ENCODE results near the gene SP5. TPM values are rescaled to one million over a fixed set of nuclear protein-coding genes. Genes with fewer than 3 reads are reported as not detected.

SP5 gene
- total and polyA plus RNA-seq, 2 donors (not counting 1 experiment from before 2014, with no cell fraction given) = not detected

- no peak overlapping the region for H3K4me2 ChIP-seq (replicated peaks; ENCODE audit: low read depth, low read length, poor library complexity, severe bottlenecking)
- H3K27me3 ChIP-seq (replicated peaks in 1 of 4; ENCODE audit: control extremely low read depth in 1 of 4, control insufficient read depth in 3 of 4, insufficient read depth in 4 of 4, low read length in 3 of 4) = peaks cover 0 to 62% (median 27%) of the 10 kb centered on the region in 4 experiments
- Mint-ChIP-seq H3K27me3 (peaks cover 57% of the 10 kb centered on the region), H3K27ac (no peak overlapping the region), H3K9me3 (ENCODE audit: insufficient read depth) (no peaks in the 10 kb centered on the region), H3K4me1 (peaks cover 14% of the 10 kb centered on the region), H3K4me3 (no peak overlapping the region)
- no peak overlapping the region for H3K27ac ChIP-seq (ENCODE audit: low read length in 2 of 2)
- no peaks in the 10 kb centered on the region for H3K79me2 ChIP-seq (ENCODE audit: control insufficient read depth, insufficient read depth, low read length)
- WGBS (ENCODE audit: insufficient coverage) = 8% methylated on average over 3 of the region's 9 CpGs
- H3K4me1 ChIP-seq (ENCODE audit: control insufficient read depth in 2 of 2, insufficient read depth in 2 of 2, low read length in 2 of 2) = peaks cover 17 to 21% of the 10 kb centered on the region in 2 donors
- H2AFZ ChIP-seq (ENCODE audit: insufficient read depth, low read depth, low read length, poor library complexity, severe bottlenecking) = no peak overlapping the region
- ChIA-PET POLR2A (no interaction called here), CTCF (no interaction called here)
- no peak overlapping the region for H3K4me3 ChIP-seq (ENCODE audit: control extremely low read depth in 1 of 5, extremely low read depth in 1 of 5, insufficient read depth in 1 of 5, low read depth in 2 of 5, low read length in 4 of 5)
- H3K9ac ChIP-seq (ENCODE audit: low read length) = no peak overlapping the region
- H3K9me3 ChIP-seq (ENCODE audit: control extremely low read depth in 1 of 3, control insufficient read depth in 2 of 3, insufficient read depth in 1 of 3, low read length in 2 of 3) = peaks cover 0 to 14% (median 0%) of the 10 kb centered on the region in 3 donors
- intact Hi-C loops (cut with micrococcal nuclease) = no loop called here
- TF ChIP-seq CTCF (IDR thresholded peaks at IDR 0.05) = no peak
- TF ChIP-seq EZH2 (IDR thresholded peaks at IDR 0.05; ENCODE audit: borderline replicate concordance, insufficient read depth, low read depth, low read length, poor library complexity, severe bottlenecking) = no peak
- DNase-seq = no peak
- no peaks in the 10 kb centered on the region for H3K36me3 ChIP-seq (replicated peaks in 1 of 2; ENCODE audit: control extremely low read depth in 1 of 2, control insufficient read depth in 1 of 2, extremely low read depth in 1 of 2, insufficient read depth in 2 of 2, low read length in 1 of 2)
- no peaks in the 10 kb centered on the region for H4K20me1 ChIP-seq (ENCODE audit: control insufficient read depth, insufficient read depth, low read length, poor library complexity, severe bottlenecking)
- no peak for ATAC-seq (ENCODE audit: low read depth)
These were observed 3.9 kb upstream of the SP5 start for GRCh38 chr2:170711196-170711773.

- H3K27me3 Mint-ChIP-seq = peaks cover 57% of the 10 kb centered on the region
- no peak overlapping the region for H3K4me3 ChIP-seq (ENCODE audit: control extremely low read depth in 1 of 5, extremely low read depth in 1 of 5, insufficient read depth in 1 of 5, low read depth in 2 of 5, low read length in 4 of 5)
- H3K27ac Mint-ChIP-seq = no peak overlapping the region
- peaks cover 0 to 15% (median 0%) of the 10 kb centered on the region in 3 donors for H3K9me3 ChIP-seq (ENCODE audit: control extremely low read depth in 1 of 3, control insufficient read depth in 2 of 3, insufficient read depth in 1 of 3, low read length in 2 of 3)
- H3K27me3 ChIP-seq (replicated peaks in 1 of 4; ENCODE audit: control extremely low read depth in 1 of 4, control insufficient read depth in 3 of 4, insufficient read depth in 4 of 4, low read length in 3 of 4) = peaks cover 0 to 63% (median 25%) of the 10 kb centered on the region in 4 experiments
- H3K4me1 ChIP-seq (ENCODE audit: control insufficient read depth in 2 of 2, insufficient read depth in 2 of 2, low read length in 2 of 2) = peaks cover 20 to 21% of the 10 kb centered on the region in 2 donors
- no peaks in the 10 kb centered on the region for H4K20me1 ChIP-seq (ENCODE audit: control insufficient read depth, insufficient read depth, low read length, poor library complexity, severe bottlenecking)
- peaks cover 14% of the 10 kb centered on the region for H3K4me1 Mint-ChIP-seq
- TF ChIP-seq CTCF (IDR thresholded peaks at IDR 0.05) (no peak), EZH2 (IDR thresholded peaks at IDR 0.05; ENCODE audit: borderline replicate concordance, insufficient read depth, low read depth, low read length, poor library complexity, severe bottlenecking) (no peak)
- no peak overlapping the region for H3K4me2 ChIP-seq (replicated peaks; ENCODE audit: low read depth, low read length, poor library complexity, severe bottlenecking)
- intact Hi-C loops (cut with micrococcal nuclease) = no loop called here
- no peaks in the 10 kb centered on the region for H3K79me2 ChIP-seq (ENCODE audit: control insufficient read depth, insufficient read depth, low read length)
- DNase-seq = no peak
- WGBS (ENCODE audit: insufficient coverage) = 6% methylated on average over 46 of the region's 51 CpGs
- no peaks in the 10 kb centered on the region for H3K36me3 ChIP-seq (replicated peaks in 1 of 2; ENCODE audit: control extremely low read depth in 1 of 2, control insufficient read depth in 1 of 2, extremely low read depth in 1 of 2, insufficient read depth in 2 of 2, low read length in 1 of 2)
- H3K9ac ChIP-seq (ENCODE audit: low read length) = no peak overlapping the region
- no peak overlapping the region for H3K27ac ChIP-seq (ENCODE audit: low read length in 2 of 2)
- ChIA-PET CTCF (no interaction called here), POLR2A (no interaction called here)
- no peak overlapping the region for H2AFZ ChIP-seq (ENCODE audit: insufficient read depth, low read depth, low read length, poor library complexity, severe bottlenecking)
- H3K4me3 Mint-ChIP-seq = no peak overlapping the region
- no peak for ATAC-seq (ENCODE audit: low read depth)
- H3K9me3 Mint-ChIP-seq (ENCODE audit: insufficient read depth) = no peaks in the 10 kb centered on the region
These were observed 3.1 kb upstream of the SP5 start for GRCh38 chr2:170711774-170712652.

Measured in B cell (primary cell).